ENCODE data around the gene TPCN2. TPM values are rescaled to one million over a fixed set of nuclear protein-coding genes. Genes with fewer than 3 reads are reported as not detected.
A peak's percentile ranks its signal among the peaks of the same experiment; 100 is the strongest.

Gene TPCN2
- polyA plus RNA-seq, 3 donors: 29.3 to 52.8 (median 31.5) TPM

- 90% methylated on average over 14 of the region's 23 CpGs for whole genome bisulfite sequencing (ENCODE audit: insufficient coverage)
- peaks cover 33% of the 10 kb centered on the region for H3K4me1 Mint-ChIP-seq
- intact Hi-C loops (cut with micrococcal nuclease): loop anchor here in 1 of 2 donors (10.0 kb wide), 3 partner anchors 76 to 246 kb away; partner anchors contain the start of genes IGHMBP2 and MRPL21
These were observed 32.4 kb downstream of the TPCN2 start for GRCh38 chr11:69081180-69081579.

GRCh38 chr11:69083531-69084247 is 35.0 kb downstream of the TPCN2 start:
- no peak for DNase-seq
- no peak overlapping the region for H3K9ac ChIP-seq (ENCODE audit: insufficient read depth, low read length, poor library complexity, severe bottlenecking)
- no peak overlapping the region for H3K4me3 ChIP-seq (replicated peaks in 1 of 3; ENCODE audit: low read depth in 2 of 3, low read length in 3 of 3)
- intact Hi-C loops (cut with micrococcal nuclease): loop anchor here in 1 of 2 donors (10.0 kb wide), 3 partner anchors 79 to 249 kb away; partner anchors contain the start of genes IGHMBP2 and MRPL21
- H3K36me3 ChIP-seq (replicated peaks in 1 of 2; ENCODE audit: control insufficient read depth in 1 of 2, insufficient read depth in 2 of 2, low read length in 2 of 2): peaks cover 73 to 79% of the 10 kb centered on the region in 2 donors
- Mint-ChIP-seq H3K4me3 (no peak overlapping the region), H3K4me1 (peaks cover 30% of the 10 kb centered on the region), H3K27ac (peak overlapping the region in 6 of 7 donors; percentile 19 to 87 (median 44)), H3K36me3 (peaks cover 64 to 81% of the 10 kb centered on the region in 2 donors), H3K27me3 (ENCODE audit: low read depth in 3 of 3) (no peaks in the 10 kb centered on the region), H3K9me3 (no peaks in the 10 kb centered on the region)
- H3K4me1 ChIP-seq (ENCODE audit: control insufficient read depth in 1 of 2, insufficient read depth in 2 of 2, low read length in 2 of 2): peaks cover 26% of the 10 kb centered on the region in 2 donors
- no peak for TF ChIP-seq CTCF (IDR thresholded peaks at IDR 0.05)
- no peak overlapping the region for H2AFZ ChIP-seq (ENCODE audit: insufficient read depth, low read depth, low read length, poor library complexity, severe bottlenecking)
- no peaks in the 10 kb centered on the region for H3K9me3 ChIP-seq (replicated peaks in 1 of 2; ENCODE audit: control insufficient read depth in 1 of 2, insufficient read depth in 1 of 2, low read length in 2 of 2)
- peaks cover 38% of the 10 kb centered on the region for H4K20me1 ChIP-seq (ENCODE audit: insufficient read depth, low read length)
- 92% methylated on average over 25 of the region's 28 CpGs for WGBS (ENCODE audit: insufficient coverage)
- no peak overlapping the region for H3K4me2 ChIP-seq (replicated peaks; ENCODE audit: extremely low read depth, low read length, poor library complexity, severe bottlenecking)
- H3K27ac ChIP-seq (ENCODE audit: low read depth in 1 of 2, low read length in 2 of 2): peak overlapping the region in 1 of 2 donors; percentile 31
- no peaks in the 10 kb centered on the region for H3K27me3 ChIP-seq (ENCODE audit: control insufficient read depth in 2 of 2, insufficient read depth in 2 of 2, low read length in 2 of 2)
- H3K79me2 ChIP-seq (ENCODE audit: insufficient read depth, low read length): peaks cover 20% of the 10 kb centered on the region

More at GRCh38 chr11:69081180-69081579, 32.4 kb downstream of the TPCN2 start:
- Histone ChIP-seq H3K36me3 (replicated peaks in 1 of 2; ENCODE audit: control insufficient read depth in 1 of 2, insufficient read depth in 2 of 2, low read length in 2 of 2) (peaks cover 70 to 73% of the 10 kb centered on the region in 2 donors), H3K4me2 (replicated peaks; ENCODE audit: extremely low read depth, low read length, poor library complexity, severe bottlenecking) (no peak overlapping the region), H3K9me3 (replicated peaks in 1 of 2; ENCODE audit: control insufficient read depth in 1 of 2, insufficient read depth in 1 of 2, low read length in 2 of 2) (no peaks in the 10 kb centered on the region), H3K9ac (ENCODE audit: insufficient read depth, low read length, poor library complexity, severe bottlenecking) (peak overlapping the region; percentile 80), H3K79me2 (ENCODE audit: insufficient read depth, low read length) (peaks cover 29% of the 10 kb centered on the region), H3K4me1 (ENCODE audit: control insufficient read depth in 1 of 2, insufficient read depth in 2 of 2, low read length in 2 of 2) (peaks cover 32 to 36% of the 10 kb centered on the region in 2 donors), H3K27ac (ENCODE audit: low read depth in 1 of 2, low read length in 2 of 2) (peak overlapping the region; percentile 86 to 95), H3K4me3 (replicated peaks in 1 of 3; ENCODE audit: low read depth in 2 of 3, low read length in 3 of 3) (no peak overlapping the region), H4K20me1 (ENCODE audit: insufficient read depth, low read length) (peaks cover 20% of the 10 kb centered on the region), H3K27me3 (ENCODE audit: control insufficient read depth in 2 of 2, insufficient read depth in 2 of 2, low read length in 2 of 2) (no peaks in the 10 kb centered on the region), H2AFZ (ENCODE audit: insufficient read depth, low read depth, low read length, poor library complexity, severe bottlenecking) (no peak overlapping the region)
- H3K36me3 Mint-ChIP-seq: peaks cover 61 to 76% of the 10 kb centered on the region in 2 donors
- no peak overlapping the region for H3K4me3 Mint-ChIP-seq
- no peaks in the 10 kb centered on the region for H3K27me3 Mint-ChIP-seq (ENCODE audit: low read depth in 3 of 3)
- DNase-seq: no peak
- TF ChIP-seq CTCF (IDR thresholded peaks at IDR 0.05): no peak
- H3K9me3 Mint-ChIP-seq: no peaks in the 10 kb centered on the region
- H3K27ac Mint-ChIP-seq: peak overlapping the region; percentile 95 to 99 (median 97)
